Bronchial epithelial cell (primary cell): Measurements from ENCODE around the gene CRYAA. TPM values are rescaled to one million over a fixed set of nuclear protein-coding genes. Genes with fewer than 3 reads are reported as not detected.
"Not testable (repeated sequence)": the region's sequence is repeated elsewhere in the genome, so short reads cannot be mapped to it uniquely, and the experiment has no call there.

Experiments
- DNase-seq: peaks from one replicate; pipeline ENCODE4 v3.0.0-alpha.2; 2010; ENCODE audit warnings: low read depth
- FAIRE-seq: peaks from 2 replicates; lab custom pipeline; 2011; peaks lifted over from hg19 to GRCh38; lab: Jason Lieb, UNC
- H3K27me3 ChIP-seq: 2 replicates; pipeline ENCODE4 v1.5.1; 2011; ENCODE audit warnings: low read length; ENCODE audit not compliant: control insufficient read depth, insufficient read depth
- H3K36me3 ChIP-seq: 2 replicates; pipeline ENCODE4 v1.5.1; 2011; ENCODE audit warnings: low read length; ENCODE audit not compliant: control insufficient read depth, insufficient read depth
- H3K4me3 ChIP-seq: 2 replicates; pipeline ENCODE4 v1.5.1; 2011; ENCODE audit warnings: mild to moderate bottlenecking, low read depth, low read length, control low read depth
- total RNA-seq: library from RNA; depleted of rRNA; stranded (reverse); fragments of >200 nt; gene quantifications from 2 replicates; pipeline ENCODE4 v1.2.1, GENCODE V29; 2014

The CRYAA gene
- total RNA-seq, 1 donor from 2014 or later = not detected

- not testable (repeated sequence) for DNase-seq, H3K27me3 ChIP-seq, H3K36me3 ChIP-seq, FAIRE-seq, H3K4me3 ChIP-seq
Measured at GRCh38 chr21:43169230-43169886, 550 bp downstream of the CRYAA start.

GRCh38 chr21:43169891-43170290, 1.1 kb downstream of the CRYAA start:
- H3K4me3 ChIP-seq = not testable (repeated sequence)

GRCh38 chr21:43172812-43173211, 4.0 kb downstream of the CRYAA start:
- DNase-seq, FAIRE-seq, H3K27me3 ChIP-seq, H3K36me3 ChIP-seq, H3K4me3 ChIP-seq: not testable (repeated sequence)

More at GRCh38 chr21:43169891-43170290, 1.1 kb downstream of the CRYAA start:
- not testable (repeated sequence) for DNase-seq, FAIRE-seq, H3K36me3 ChIP-seq, H3K27me3 ChIP-seq

GRCh38 chr21:43173438-43173837, 4.6 kb downstream of the CRYAA start:
- DNase-seq, H3K36me3 ChIP-seq, H3K4me3 ChIP-seq, H3K27me3 ChIP-seq: not testable (repeated sequence)
- FAIRE-seq = peak; percentile 98

GRCh38 chr21:43173930-43174329, 5.1 kb downstream of the CRYAA start:
- H3K27me3 ChIP-seq, DNase-seq, FAIRE-seq, H3K4me3 ChIP-seq, H3K36me3 ChIP-seq: not testable (repeated sequence)

GRCh38 chr21:43174998-43175397, 6.2 kb downstream of the CRYAA start:
- not testable (repeated sequence) for H3K4me3 ChIP-seq, H3K36me3 ChIP-seq, DNase-seq, FAIRE-seq, H3K27me3 ChIP-seq

GRCh38 chr21:43176621-43177020, 7.8 kb downstream of the CRYAA start:
- not testable (repeated sequence) for H3K4me3 ChIP-seq, H3K27me3 ChIP-seq, H3K36me3 ChIP-seq, DNase-seq, FAIRE-seq

GRCh38 chr21:43177043-43177906, 8.5 kb downstream of the CRYAA start:
- FAIRE-seq, DNase-seq, H3K27me3 ChIP-seq, H3K36me3 ChIP-seq, H3K4me3 ChIP-seq: not testable (repeated sequence)

- not testable (repeated sequence) for H3K36me3 ChIP-seq, H3K27me3 ChIP-seq, DNase-seq, FAIRE-seq, H3K4me3 ChIP-seq
Measured at GRCh38 chr21:43178175-43178826, 9.5 kb downstream of the CRYAA start.

- FAIRE-seq, H3K4me3 ChIP-seq, H3K36me3 ChIP-seq, DNase-seq, H3K27me3 ChIP-seq: not testable (repeated sequence)
Measured at GRCh38 chr21:43181033-43181432, 12.2 kb downstream of the CRYAA start.

- FAIRE-seq, H3K36me3 ChIP-seq, DNase-seq, H3K4me3 ChIP-seq, H3K27me3 ChIP-seq: not testable (repeated sequence)
Measured at GRCh38 chr21:43187268-43187667, 18.5 kb downstream of the CRYAA start.
